Stimulated activated CD4-positive, alpha-beta T cell treated with anti-CD3 and anti-CD28 coated beads, TNF-alpha, amount 100 ng/mL, for 4 hours (primary cell): ENCODE data around the gene MAMDC2.

Experiments
- DNase-seq, 3 experiments: peaks; one replicate each; pipeline ENCODE4 v3.0.0-alpha.2; 2020; ENCODE audit warnings: low read depth in 3 of 3

MAMDC2 gene

DNA sequence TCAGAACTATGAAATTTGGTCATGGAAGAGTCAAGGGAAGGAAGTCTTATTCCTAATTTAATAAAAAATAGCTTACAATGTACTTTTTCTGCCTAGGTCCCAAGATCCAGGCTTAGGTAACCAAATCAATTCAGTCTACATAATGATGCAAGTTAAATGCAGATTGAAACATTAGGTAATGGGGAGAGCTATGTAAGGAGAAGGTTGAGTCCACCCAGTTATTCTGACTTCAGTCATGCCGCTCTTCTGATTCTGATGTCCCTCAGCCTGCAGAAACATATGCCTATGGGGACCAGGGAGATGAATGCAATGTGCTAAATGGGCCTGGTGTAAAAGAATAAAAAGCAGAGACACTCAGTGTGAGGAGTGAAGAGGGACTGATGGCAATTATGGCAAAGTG is 63.9 kb downstream of the MAMDC2 start:
- no peak for DNase-seq

DNA sequence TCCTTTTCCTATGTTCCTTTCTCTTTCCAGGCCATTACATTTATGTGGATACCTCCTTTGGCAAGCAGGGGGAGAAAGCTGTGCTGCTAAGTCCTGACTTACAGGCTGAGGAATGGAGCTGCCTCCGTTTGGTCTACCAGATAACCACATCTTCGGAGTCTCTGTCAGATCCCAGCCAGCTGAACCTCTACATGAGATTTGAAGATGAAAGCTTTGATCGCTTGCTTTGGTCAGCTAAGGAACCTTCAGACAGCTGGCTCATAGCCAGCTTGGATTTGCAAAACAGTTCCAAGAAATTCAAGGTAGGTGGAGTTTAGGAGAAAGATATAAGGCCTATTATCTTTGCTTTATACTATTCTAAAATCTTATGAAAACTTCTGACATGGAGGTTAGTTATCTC is 64.5 kb downstream of the MAMDC2 start:
- DNase-seq: no peak

DNA sequence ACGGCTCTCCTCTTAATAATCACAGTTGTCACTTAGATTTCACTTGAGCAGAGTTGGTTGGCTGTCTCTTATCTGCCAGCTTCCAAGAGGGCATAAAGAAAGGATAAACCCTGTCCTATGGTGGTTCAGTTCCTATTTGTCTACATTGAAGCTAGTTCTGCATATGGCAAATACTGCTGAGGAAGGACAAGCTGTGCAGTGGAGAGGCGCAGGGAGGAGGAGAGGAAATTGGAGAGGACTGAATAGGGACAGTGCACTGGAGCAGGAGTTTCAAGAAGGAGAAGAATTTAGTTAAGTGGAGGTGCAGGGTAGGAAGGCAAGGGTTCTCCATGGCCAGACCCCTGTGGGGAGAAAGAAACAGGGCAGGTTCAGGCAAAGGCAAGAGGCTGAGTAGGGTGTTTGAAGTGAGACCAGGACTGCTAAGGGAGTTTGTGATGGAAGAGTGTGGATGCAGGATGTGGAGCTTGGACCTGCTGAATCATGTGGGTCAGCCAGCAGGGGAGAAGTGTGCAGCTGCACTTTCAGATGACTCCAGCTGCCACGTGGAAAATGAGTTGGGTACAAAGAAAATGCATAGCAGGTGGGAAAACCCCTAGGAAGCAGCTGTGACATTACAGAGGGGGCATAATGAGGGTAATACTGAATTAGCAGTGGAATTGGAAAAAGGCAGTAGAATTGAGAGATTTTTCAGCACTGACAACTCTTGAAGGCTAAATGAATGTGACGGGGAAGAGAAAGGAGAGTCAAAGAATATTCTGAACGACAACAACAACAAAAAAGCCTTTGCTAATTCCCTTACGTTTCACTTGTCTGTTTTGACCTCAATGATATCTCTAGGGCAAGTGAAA is 66.8 kb downstream of the MAMDC2 start:
- DNase-seq: no peak

DNA sequence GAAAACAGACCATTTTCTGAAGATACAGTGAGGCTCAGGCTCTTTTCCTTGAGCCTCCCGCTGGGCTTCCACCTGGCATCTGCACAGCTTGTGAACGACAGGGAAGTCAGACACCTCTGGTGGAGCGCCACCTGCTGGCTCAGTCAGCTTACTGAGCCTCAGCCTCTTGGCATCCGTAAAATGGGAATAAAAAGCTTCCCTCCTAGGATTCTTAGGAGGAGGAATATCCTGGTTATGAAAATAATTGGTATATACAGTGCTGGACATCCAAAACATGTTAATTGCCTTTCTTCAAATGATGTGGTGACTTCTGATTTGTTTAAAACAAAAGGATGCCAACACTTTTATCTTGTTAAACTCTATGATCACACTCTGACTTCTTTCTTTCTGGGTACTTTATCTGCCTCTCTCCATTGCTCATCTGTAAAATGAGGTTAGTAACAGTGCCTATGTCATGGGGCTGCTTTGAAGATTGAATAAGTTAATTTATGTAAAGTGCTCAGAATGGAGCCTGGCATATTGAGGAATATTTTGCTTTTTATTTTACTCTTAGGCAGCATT is 67.5 kb downstream of the MAMDC2 start:
- peak; percentile 8 to 39 (median 10) for DNase-seq

DNA sequence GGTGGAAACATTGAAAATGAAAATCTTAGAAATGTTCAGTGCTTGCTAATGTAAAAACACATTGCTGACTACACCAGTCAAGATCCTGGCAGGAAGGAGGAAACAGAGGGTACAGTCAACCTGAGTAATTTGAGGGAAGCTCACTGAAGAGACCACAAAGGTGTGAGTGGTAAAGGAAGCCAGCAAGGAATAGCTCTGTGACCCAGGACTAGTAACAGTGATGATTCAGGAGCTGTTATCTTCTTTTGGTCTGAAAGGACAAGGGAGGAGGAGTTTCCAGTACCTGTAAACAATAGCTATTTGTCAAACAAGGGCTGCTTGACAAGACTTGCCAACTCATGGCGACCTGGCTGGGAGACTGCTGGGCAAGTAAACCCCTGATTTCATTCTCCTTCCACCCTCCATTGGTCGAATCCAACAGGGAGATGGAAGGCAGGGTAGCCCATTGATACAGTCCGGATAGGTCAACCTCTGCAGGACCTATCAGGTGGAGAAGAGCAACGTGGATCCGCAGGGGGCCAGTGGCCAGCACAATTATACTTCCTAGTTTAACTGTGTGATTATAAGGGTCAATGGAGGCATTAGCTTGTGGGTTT is 68.1 kb downstream of the MAMDC2 start:
- DNase-seq: no peak

DNA sequence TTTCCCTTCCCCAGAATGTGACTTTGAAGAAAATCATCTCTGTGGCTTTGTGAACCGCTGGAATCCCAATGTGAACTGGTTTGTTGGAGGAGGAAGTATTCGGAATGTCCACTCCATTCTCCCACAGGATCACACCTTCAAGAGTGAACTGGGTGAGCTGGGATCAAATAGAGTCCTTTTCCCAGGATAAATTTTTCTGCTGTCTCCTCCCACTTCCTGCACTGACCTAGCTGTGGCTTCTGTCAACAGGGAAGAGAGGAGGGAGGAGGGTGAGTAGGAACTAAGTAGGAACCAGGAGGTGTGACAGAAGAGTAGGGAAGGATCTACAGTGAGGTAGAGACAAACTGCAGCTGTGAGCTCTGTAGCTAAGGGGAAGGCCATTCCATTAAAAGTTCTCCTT is 69.3 kb downstream of the MAMDC2 start:
- no peak for DNase-seq

DNA sequence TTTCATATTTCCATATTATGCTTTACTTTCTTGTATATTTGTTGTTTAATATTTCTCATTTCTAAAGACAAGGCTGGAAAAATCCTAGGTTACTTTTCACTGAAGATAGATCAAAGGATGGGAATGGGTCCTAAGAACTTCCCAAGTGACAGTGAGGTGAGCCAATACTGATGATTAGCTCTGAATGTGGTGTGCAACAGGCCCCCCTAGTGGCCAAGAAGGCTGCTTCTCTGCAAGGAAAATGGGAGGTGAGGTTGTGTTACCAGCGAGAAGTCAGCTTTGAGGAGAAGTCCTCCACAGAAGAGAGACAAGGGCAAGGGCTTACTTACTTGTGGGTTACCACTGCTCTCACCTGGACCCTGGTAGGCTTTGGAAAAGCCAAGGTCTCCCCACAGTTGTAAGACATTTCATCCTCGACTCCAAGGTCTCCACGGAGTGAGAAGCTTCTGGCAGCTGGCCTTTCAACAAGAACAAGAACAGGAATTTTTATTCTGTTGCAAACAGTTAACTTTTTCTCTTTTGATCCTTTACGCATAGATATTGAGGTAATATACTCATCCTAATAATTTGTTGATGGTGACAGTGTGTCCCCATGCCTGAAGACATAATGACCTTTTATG is 69.9 kb downstream of the MAMDC2 start:
- no peak for DNase-seq

DNA sequence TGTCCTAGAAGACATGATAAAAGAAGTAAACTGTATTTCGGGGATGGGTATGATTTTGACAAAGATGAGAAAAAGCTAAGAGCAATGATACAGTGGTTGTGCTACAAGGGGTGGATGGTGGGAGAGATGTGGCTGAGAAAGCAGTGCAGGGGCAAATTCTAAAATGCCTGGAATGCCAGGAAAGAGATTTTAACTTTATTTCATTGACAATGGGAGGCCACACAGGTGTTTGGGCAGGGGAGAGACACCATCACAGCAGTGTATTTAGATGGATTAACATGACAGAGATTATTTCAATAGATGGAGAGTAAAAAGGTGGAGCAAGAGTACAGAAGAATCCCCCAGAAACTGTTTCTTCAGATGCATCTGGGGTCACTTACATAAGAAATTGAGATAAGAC is 71.2 kb downstream of the MAMDC2 start:
- DNase-seq: no peak

DNA sequence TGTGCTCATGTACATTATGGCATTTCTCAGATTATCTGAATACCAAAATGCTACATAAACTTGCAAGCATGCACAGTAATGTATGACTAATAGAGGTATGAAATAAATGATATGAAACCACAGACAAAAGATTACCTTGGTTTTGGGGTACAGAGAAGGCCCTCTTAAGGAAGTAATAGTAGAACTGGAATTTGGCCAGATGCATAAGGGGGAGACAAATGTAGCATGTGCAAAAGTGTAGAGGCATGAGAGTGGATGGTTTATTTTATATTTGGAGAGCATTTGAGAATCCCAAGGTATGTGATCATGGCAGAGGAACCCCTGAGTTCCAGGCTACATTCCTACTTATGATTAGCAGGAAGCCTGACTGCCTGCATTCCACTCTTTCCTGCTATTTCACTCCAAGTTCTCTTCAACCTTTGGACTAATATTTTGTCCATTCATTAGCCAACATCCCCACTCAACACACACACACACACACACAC is 74.2 kb downstream of the MAMDC2 start:
- no peak for DNase-seq

DNA sequence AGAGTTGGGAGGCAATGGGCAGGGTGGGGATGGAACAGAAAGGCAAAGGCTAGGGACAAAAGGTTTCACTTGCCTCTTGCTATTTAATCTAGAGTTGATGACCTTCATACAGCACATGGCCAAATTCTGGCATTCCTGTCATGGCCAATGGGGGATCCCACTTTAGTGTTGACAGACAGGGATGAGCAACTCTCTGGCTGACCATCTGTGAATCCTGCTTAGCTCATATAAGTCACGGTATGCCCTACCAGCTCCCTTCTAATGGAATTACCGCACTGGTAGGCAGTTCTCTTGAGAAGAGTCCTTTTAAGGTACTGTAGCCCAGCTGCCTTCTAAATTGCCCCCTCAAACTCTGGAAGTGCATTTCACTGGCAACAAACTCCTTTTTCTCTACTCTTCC is 76.1 kb downstream of the MAMDC2 start:
- DNase-seq: no peak

DNA sequence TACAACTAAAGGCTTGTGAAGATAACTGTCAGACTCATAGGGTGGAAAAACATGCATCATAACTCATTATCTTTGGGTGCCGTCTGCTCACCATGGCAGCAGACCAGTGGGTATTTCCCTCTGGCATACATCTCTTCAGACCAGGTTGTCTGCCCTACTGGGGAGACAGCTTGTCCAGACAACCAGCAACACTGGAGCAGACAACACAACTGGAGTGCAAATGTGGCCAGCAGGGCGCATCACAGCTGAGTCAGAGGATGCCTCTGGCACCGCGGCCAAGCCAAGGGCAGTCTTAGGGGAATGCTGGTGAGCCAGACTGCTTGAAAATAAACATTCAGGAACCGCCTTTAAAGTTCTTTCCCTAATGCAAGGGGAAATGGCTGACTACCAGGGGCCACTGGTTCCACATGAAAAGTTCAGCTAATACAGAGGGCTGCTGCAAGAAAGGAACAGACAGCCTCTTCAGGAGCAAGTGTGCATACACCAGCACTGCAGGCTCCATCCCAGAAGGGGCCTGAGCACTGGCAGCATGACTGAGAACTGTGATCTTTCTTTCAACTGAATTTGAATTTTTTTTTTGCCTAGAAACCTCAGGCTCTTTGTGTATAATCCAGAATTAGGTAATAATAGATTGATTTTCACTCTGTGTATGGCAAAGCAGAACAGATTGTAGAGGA is 77.3 kb downstream of the MAMDC2 start:
- no peak for DNase-seq

DNA sequence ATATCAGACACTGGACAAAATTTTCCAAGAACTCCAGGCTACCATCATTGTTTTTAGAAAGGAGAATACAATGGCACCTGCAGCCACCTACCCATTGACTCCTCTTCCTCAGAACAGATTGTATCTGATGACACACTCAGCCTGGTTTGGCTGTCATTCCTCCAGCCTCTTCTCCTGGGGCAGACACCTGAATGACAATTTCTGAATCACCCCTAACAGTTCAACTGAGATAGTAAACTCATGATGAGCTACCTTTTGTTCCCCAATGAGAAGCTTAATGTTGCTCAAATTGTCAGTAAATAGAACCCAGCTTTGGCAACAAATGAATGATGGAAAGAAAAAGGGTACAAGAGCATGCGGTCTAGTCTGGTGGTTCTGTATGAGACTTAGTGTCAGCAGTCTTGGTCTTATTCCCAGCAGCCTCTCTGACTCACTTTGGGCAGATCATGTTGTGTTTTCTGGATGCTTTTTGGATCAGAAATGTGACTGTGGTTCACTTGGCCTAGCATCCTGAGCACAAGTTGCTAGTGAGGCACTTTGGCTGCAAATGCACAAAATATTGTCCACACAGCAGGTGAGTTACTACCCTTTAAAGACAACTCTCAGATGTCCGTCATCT is 78.3 kb downstream of the MAMDC2 start:
- DNase-seq: no peak

DNA sequence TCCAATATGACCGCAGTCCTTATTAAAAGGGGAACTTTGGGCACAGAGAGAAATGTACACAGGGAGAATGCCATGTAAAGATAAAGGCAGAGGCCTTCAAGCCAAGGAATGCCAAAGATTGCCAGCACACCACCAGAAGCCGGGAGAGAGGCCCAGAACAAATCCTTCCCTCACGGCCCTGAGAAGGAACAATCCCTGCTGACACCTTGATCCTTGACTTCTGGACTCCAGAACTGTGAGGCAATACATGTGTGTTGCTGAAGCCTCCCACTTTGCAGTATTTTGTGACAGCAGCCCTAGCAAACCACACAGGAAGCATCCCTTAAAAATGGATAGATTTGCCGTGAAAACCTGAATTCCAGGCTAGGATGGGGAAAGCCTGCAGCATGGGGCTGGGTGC is 80.0 kb downstream of the MAMDC2 start:
- DNase-seq: no peak

DNA sequence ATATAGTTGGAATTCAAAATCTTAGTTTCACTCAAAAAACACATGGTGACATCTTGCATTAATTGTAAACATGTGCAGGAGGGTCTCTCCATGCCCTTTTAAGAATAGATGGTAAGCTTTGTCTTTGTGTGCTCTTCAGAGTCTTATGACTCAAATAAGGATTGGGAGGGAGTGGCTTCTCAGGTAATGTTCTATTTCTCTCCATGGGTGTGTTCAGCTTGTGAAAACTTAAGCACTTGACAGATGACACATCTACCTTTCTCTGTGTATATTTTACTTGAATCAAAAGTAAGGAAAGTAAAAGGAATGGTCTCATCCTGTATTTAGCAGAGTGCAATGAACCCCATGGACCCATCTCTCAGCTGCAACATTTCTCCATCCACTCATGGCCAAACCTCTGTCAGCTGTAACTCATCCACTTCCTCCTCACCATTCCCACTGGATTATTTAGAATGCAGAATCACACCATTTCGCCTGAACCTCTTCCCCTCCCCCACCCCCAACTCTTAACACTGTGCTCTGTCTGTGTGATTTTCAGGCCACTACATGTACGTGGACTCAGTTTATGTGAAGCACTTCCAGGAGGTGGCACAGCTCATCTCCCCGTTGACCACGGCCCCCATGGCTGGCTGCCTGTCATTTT is 82.1 kb downstream of the MAMDC2 start:
- no peak for DNase-seq

DNA sequence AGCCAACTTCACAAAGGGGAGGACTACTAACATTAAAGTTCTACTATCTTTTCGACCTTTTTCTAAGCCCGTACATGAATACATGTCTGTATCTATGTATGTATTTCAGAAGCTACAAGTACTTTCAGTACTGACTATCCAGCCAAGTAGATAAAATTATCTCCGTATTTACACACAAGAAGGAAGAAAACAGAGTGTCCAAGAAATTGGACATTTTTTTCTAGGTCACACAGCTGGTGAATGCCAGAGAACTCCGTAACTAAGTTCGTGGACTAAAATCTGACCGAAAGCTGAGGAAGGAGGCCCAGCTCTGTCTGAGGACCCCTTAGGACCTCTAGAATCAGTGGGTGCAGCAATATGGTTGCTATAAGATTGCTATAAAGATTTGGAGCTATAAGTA is 83.4 kb downstream of the MAMDC2 start:
- DNase-seq: no peak

DNA sequence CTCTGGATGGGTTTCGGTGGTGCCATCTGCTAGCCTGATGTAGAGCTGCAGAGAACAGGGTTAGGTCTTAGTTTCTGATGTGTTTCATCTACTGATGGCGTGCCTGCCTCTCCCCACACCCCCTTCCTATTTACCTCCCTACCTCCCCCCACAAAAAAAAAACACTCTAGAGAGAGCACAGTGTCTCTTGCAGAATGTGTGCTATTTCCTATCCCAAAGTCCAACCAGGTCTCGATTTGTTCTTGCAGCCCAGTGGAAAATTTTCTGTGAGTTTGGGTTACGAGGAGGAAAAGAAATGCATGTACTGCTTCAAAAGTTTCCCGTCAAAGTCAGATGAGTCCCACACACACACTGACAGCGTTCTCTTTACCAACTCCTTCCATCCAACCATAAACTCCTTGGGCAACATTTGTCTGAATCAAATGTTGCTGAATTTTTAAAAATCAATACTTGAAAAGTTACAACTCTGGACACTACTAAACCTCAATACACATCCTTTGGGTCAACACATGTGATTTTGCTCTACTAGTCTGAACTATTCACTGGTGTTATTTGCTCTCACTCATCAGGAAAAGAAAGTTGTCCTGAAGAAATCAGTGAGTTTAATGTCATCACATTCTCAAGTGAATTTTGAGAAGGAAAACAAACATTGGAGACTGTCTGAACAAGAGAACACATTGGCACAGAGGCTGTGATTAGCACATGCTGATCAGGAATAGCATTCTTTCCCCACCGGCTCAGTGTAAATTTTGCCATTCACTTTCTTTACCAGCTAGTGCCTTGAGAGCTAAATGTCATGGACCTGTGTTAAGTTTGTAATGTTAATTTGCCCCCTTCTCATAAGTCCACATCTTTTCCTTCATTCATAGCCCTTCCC is 84.1 kb downstream of the MAMDC2 start:
- no peak for DNase-seq

DNA sequence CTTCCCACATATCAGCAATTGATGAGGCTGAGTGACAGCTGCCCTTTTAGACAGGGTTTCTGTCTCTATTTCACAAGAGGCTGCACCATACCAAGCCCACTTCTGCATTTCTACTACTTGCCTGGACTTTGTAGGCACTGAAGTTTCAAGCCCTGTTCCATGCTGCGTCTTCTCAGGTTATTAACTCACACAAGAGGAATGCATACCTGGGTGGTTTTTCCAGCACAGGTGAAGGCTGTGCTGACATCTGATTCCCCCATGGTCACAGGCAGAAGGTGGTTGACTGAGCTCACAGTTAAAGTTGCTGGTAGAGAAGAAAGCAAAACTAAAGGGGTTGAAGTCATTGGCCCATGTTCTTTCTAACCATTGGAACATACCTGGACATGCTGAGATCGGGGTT is 86.6 kb downstream of the MAMDC2 start:
- no peak for DNase-seq

DNA sequence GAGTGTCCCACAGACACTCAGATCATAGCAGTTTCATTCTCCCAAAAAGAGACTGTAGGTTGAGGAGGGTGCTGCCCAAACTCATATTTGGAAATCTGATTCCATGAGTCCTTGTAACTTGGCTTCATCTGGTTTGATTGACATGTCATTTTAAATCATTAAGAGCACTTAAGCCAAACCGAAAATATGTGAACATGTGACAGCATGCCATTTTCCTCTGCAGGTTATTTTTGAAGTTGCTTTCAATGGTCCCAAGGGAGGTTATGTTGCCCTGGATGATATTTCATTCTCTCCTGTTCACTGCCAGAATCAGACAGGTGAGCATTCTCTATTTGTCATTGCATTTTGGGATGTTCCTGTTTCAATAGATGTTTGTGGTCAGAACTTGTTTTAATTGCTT is 87.6 kb downstream of the MAMDC2 start:
- no peak for DNase-seq

DNA sequence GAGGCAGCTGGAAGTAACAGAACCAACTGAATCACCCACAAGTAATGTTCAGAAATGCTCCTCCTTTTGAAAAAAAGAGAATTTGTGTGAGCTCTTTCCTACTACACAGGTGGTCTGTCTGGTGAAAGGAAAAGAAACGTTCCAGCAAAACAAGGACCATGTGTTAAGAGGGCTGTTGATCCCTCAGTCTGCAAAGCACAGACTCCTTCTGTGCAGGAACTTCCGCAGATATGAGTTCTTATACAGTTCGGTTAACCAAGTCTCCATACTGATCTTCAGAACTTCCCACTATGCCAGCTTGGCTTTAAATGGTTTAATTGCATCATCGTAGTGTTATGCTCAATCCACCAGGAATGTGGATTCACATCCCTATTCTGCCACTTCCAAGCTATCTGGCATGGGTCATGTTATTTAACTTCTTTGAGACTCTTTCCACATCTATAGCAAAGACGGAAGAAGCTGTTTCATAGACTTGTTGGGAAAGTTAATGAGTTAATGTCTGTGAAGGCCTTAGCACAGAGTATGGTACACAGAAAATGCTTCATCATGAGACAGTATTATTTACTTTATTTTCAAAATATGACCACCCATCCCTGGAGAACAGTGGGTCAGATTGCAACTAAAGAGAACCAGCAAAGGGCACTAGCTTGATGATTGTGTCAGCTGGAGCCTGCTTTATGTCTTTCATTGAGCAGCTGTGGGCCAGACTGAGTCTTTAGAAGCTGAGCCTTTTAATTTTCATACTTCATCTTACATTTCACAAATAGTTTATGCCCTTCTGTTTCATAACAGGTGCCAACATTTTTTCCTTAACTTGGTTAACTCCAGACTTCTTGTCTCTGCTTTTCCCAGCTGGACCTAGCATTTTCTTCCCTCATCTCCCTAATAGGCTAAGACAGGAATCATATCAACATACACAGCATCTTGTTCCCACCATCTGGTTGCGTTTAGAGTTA is 89.9 kb downstream of the MAMDC2 start:
- no peak for DNase-seq
